Ovary (tissue), 9 donors: ENCODE measurements around the gene TMEM59L. TPM values are rescaled to one million over a fixed set of nuclear protein-coding genes. Genes with fewer than 3 reads are reported as not detected.

Source experiments
- DNase-seq, 5 donors: peaks; one replicate each; pipeline ENCODE4 v3.0.0-alpha.2; 2019 to 2020
- H3K27ac ChIP-seq, 2 donors: fragments of 200-600 bp; one replicate each; pipeline versions ENCODE4 v1.5.1 to v1.8.0; 2019 to 2022
- H3K27me3 ChIP-seq: fragments of 200-600 bp; one replicate; pipeline ENCODE4 v1.8.0; 2022
- H3K36me3 ChIP-seq: fragments of 200-600 bp; sonication (generic); one replicate; pipeline ENCODE4 v1.5.1; 2019
- H3K4me1 ChIP-seq: one replicate; pipeline ENCODE4 v1.8.1; 2013; ENCODE audit warnings: mild to moderate bottlenecking, moderate library complexity; ENCODE audit not compliant: insufficient read depth
- H3K4me3 ChIP-seq: fragments of 200-600 bp; sonication (generic); one replicate; pipeline ENCODE4 v1.5.1; 2017
- H3K9me3 ChIP-seq, 2 donors: fragments of 200-600 bp in 1 of 2; sonication (generic) in 1 of 2; one replicate each; pipeline versions ENCODE4 v1.5.1 to v1.8.1; 2013 to 2019; ENCODE audit warnings: mild to moderate bottlenecking in 1 of 2, moderate library complexity in 1 of 2
- CTCF ChIP-seq, 3 donors: fragments of 450-650 bp in 2 of 3; fragments of 200-600 bp in 1 of 3; IDR thresholded peaks; one replicate each; pipeline versions ENCODE4 v1.5.1 to v1.8.0; 2016 to 2022; ENCODE audit warnings: antibody characterized with exemption in 3 of 3, mild to moderate bottlenecking in 1 of 3
- EP300 ChIP-seq: sonication (generic); formaldehyde crosslinking; IDR thresholded peaks from one replicate; pipeline ENCODE4 v1.6.1; 2017; ENCODE audit warnings: antibody characterized with exemption
- POLR2A ChIP-seq: fragments of 450-650 bp; IDR thresholded peaks from one replicate; pipeline ENCODE4 v1.6.1; 2017; ENCODE audit warnings: antibody characterized with exemption, mild to moderate bottlenecking, moderate library complexity
- WGBS, 3 donors: extraction: QIAGEN DNeasy Blood & Tissue Kit in 1 of 3; methylation state at CpG; one replicate each; pipeline versions ENCODE4 v1.1.5 to v1.1.7; 2013 to 2017; 5-methylcytosine and 5-hydroxymethylcytosine counted together
- intact Hi-C, 4 donors: fragments of 100-400 bp; cut with DNase I; formaldehyde crosslinking; loops; one replicate each; pipeline versions ENCODE4 v1.11.0 to v1.15.1; 2022 to 2023
- polyA plus RNA-seq, 2 donors: library from polyadenylated mRNA; stranded (reverse); fragments of 200-250 nt in 1 of 2; fragments of 350-450 nt in 1 of 2; fragmentation: Illumina TruSeq in 1 of 2; extraction: RNeasy Lipid Tissue Mini Kit (QIAGEN cat#74804) in 1 of 2; gene quantifications; one replicate each; pipeline ENCODE4 v1.2.3, GENCODE V29; 2013 to 2014
- total RNA-seq, 7 donors: library from RNA; depleted of rRNA in 2 of 7; stranded (reverse); fragments of >200 nt in 2 of 7; fragmentation: NEBNext Ultra II Directional in 3 of 7; extraction: Animal tissue kit (Norgen Biotek cat#: 25700) in 3 of 7; gene quantifications; one replicate each; pipeline versions ENCODE4 v1.1.0 to v1.2.4, GENCODE V29; 2016 to 2023
- donor health status: DM: no; HTN: no; CAD: no; lungs with moderate emphysema.
- donor health status: DM: no; HTN: no; CAD: no.
- donor health status: Bipolar disorder and iron deficiency.
- donor health status: DM: yes; HTN: yes; CAD: no.
- donor health status: DM: no; HTN: no; CAD: no.
- donor health status: DM: yes; HTN: yes; CAD: no.

TMEM59L gene
- total and polyA plus RNA-seq, 9 donors, result 0.20 to 0.53 (median 0.51) TPM; not detected in 4

- intact Hi-C loops, result no loop called here
- peaks cover 20% of the 10 kb centered on the region for H3K4me1 ChIP-seq
- 1 to 12% (median 2%) methylated on average over 14 to 17 of the region's 17 CpGs for WGBS, 3 donors
- H3K27me3 ChIP-seq, result no peaks in the 10 kb centered on the region
- no peaks in the 10 kb centered on the region for H3K36me3 ChIP-seq
- peak overlapping the region; percentile 0 for H3K4me3 ChIP-seq
- H3K9me3 ChIP-seq, result no peaks in the 10 kb centered on the region
- TF ChIP-seq POLR2A (no peak), CTCF (IDR thresholded peaks at IDR 0.05) (no peak), EP300 (no peak)
- peak; percentile 67 to 85 (median 76) for DNase-seq
- H3K27ac ChIP-seq, result peak overlapping the region; percentile 63 to 90
These were observed 37.3 kb downstream of the TMEM59L start for GRCh38 chr19:18650021-18650390.

GRCh38 chr19:18650468-18651041 is 37.9 kb downstream of the TMEM59L start:
- H3K9me3 ChIP-seq, result no peaks in the 10 kb centered on the region
- no peak overlapping the region for H3K4me3 ChIP-seq
- no peaks in the 10 kb centered on the region for H3K36me3 ChIP-seq
- DNase-seq, result peak; percentile 66 to 83 (median 82)
- no peaks in the 10 kb centered on the region for H3K27me3 ChIP-seq
- TF ChIP-seq POLR2A, result peak; percentile 18
- no peak for TF ChIP-seq CTCF (IDR thresholded peaks at IDR 0.05)
- TF ChIP-seq EP300, result peak; percentile 45
- H3K27ac ChIP-seq, result peak overlapping the region; percentile 63 to 90
- intact Hi-C loops, result no loop called here
- peaks cover 20% of the 10 kb centered on the region for H3K4me1 ChIP-seq
- 2 to 8% (median 5%) methylated on average over 31 to 34 of the region's 34 CpGs for WGBS, 3 donors

DNA sequence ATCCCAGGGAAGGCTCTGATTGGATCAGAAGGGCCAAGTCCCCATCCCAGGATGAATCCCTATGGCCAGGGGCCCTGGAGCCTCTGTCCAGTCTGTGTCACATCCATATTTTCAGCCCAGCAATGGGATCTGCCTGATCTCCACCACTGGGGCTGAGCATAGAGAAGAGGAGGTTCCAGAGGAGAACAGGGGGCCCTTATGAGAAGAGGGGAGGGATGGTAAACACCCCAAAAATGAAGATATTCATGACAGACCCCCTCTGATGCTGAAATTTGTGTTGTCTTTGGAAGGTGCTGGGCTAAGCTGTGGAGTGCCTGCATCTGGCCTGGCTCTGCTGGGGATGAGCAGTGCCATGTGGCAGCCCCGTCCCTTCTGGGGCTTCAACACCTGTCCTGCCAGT is 38.6 kb downstream of the TMEM59L start:
- Histone ChIP-seq H3K4me1 (peaks cover 20% of the 10 kb centered on the region), H3K27ac (peak overlapping the region; percentile 19 to 90), H3K36me3 (no peaks in the 10 kb centered on the region), H3K27me3 (no peaks in the 10 kb centered on the region), H3K4me3 (no peak overlapping the region), H3K9me3 (no peaks in the 10 kb centered on the region)
- 100% methylated on average over 1 of the region's 1 CpG for WGBS, 3 donors
- TF ChIP-seq EP300, result no peak
- no peak for TF ChIP-seq POLR2A
- TF ChIP-seq CTCF (IDR thresholded peaks at IDR 0.05), result no peak
- intact Hi-C loops, result no loop called here
- no peak for DNase-seq

GRCh38 chr19:18651733-18652132 is 39.1 kb downstream of the TMEM59L start:
- 90 to 94% (median 91%) methylated on average over 5 to 6 of the region's 6 CpGs for WGBS, 3 donors
- peaks cover 20% of the 10 kb centered on the region for H3K4me1 ChIP-seq
- H3K9me3 ChIP-seq, result no peaks in the 10 kb centered on the region
- no peak overlapping the region for H3K4me3 ChIP-seq
- no peak for DNase-seq
- TF ChIP-seq POLR2A (no peak), CTCF (IDR thresholded peaks at IDR 0.05) (no peak), EP300 (no peak)
- H3K27me3 ChIP-seq, result no peaks in the 10 kb centered on the region
- H3K27ac ChIP-seq, result peak overlapping the region in 1 of 2 donors; percentile 90
- intact Hi-C loops, result no loop called here
- no peaks in the 10 kb centered on the region for H3K36me3 ChIP-seq
